Prostate gland (tissue), 2 donors: Measurements from ENCODE around the gene OPN4.

Source experiments
- POLR2A ChIP-seq: fragments of 450-650 bp; IDR thresholded peaks from one replicate; pipeline ENCODE4 v1.6.1; 2016; ENCODE audit warnings: antibody characterized with exemption, mild to moderate bottlenecking
- TF ChIP-seq, protein P1 (sequence below), 4 experiments: fragments of 200-600 bp in 2 of 4; fragments of 450-650 bp in 2 of 4; sonication (generic) in 2 of 4; IDR thresholded peaks; 1 replicate in 3 of 4; 2 replicates in 1 of 4; pipeline ENCODE4 v1.5.1; 2016 to 2019; ENCODE audit warnings: antibody characterized with exemption in 4 of 4, mild to moderate bottlenecking in 2 of 4, moderate library complexity in 2 of 4

DNA sequence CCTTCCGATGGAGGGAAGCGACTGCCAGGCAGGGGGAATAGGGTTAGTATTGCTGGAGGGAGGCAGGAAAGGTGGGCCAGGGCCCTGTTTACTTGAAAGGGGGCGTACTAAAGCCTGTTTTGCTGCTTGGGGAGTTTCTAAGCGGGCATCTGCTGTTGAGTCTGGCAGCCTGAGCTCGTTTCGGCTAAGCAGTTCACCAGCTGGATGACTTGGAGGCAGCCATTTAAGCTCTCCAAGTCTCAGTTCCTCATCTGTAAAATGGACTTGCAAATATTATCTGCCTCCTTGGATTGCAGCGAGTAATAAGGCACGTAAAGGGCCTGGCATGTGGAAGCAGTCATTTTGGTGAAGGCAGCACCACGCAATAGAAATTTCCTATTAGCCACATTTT, 58.0 kb downstream of the OPN4 start:
- TF ChIP-seq, protein P1, sequence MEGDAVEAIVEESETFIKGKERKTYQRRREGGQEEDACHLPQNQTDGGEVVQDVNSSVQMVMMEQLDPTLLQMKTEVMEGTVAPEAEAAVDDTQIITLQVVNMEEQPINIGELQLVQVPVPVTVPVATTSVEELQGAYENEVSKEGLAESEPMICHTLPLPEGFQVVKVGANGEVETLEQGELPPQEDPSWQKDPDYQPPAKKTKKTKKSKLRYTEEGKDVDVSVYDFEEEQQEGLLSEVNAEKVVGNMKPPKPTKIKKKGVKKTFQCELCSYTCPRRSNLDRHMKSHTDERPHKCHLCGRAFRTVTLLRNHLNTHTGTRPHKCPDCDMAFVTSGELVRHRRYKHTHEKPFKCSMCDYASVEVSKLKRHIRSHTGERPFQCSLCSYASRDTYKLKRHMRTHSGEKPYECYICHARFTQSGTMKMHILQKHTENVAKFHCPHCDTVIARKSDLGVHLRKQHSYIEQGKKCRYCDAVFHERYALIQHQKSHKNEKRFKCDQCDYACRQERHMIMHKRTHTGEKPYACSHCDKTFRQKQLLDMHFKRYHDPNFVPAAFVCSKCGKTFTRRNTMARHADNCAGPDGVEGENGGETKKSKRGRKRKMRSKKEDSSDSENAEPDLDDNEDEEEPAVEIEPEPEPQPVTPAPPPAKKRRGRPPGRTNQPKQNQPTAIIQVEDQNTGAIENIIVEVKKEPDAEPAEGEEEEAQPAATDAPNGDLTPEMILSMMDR (IDR thresholded peaks at IDR 0.05): no peak
- TF ChIP-seq POLR2A: no peak
